Memory B cell (primary cell): ENCODE data around the gene CACTIN.
"Not testable (repeated sequence)": the region's sequence is repeated elsewhere in the genome, so short reads cannot be mapped to it uniquely, and the experiment has no call there.

Experiments
- ATAC-seq: fragments of 150-1000 bp; cut with Tn5 transposase; 2 replicates; pipeline ENCODE4 v1.10.0; 2021; ENCODE audit warnings: low read depth, mild to moderate bottlenecking, moderate library complexity
- DNase-seq, 2 donors: peaks; one replicate each; pipeline ENCODE4 v3.0.0; 2022; ENCODE audit warnings: low spot score in 2 of 2
- H3K27ac Mint-ChIP-seq: one replicate; pipeline ENCODE4 v1.8.0; 2022; ENCODE audit warnings: mild to moderate bottlenecking, moderate library complexity, mixed read lengths
- H3K27me3 Mint-ChIP-seq: one replicate; pipeline ENCODE4 v1.8.0; 2022; ENCODE audit warnings: mixed read lengths
- H3K36me3 Mint-ChIP-seq: one replicate; pipeline ENCODE4 v1.8.0; 2022; ENCODE audit warnings: mild to moderate bottlenecking, mixed read lengths
- H3K4me1 Mint-ChIP-seq: one replicate; pipeline ENCODE4 v1.8.0; 2022; ENCODE audit warnings: mixed read lengths
- H3K4me3 Mint-ChIP-seq: one replicate; pipeline ENCODE4 v1.8.0; 2022; ENCODE audit warnings: mild to moderate bottlenecking, moderate library complexity, mixed read lengths
- H3K9me3 Mint-ChIP-seq: one replicate; pipeline ENCODE4 v1.8.0; 2022; ENCODE audit warnings: mixed read lengths

CACTIN gene

GRCh38 chr19:3576696-3577443 lies 49.7 kb downstream of the CACTIN start:
- peak overlapping the region; percentile 70 for H3K4me3 Mint-ChIP-seq
- peaks cover 2% of the 10 kb centered on the region for H3K4me1 Mint-ChIP-seq
- no peak for DNase-seq
- ATAC-seq = no peak
- no peaks in the 10 kb centered on the region for H3K9me3 Mint-ChIP-seq
- peaks cover 8% of the 10 kb centered on the region for H3K36me3 Mint-ChIP-seq
- H3K27me3 Mint-ChIP-seq = no peaks in the 10 kb centered on the region
- no peak overlapping the region for H3K27ac Mint-ChIP-seq

DNA sequence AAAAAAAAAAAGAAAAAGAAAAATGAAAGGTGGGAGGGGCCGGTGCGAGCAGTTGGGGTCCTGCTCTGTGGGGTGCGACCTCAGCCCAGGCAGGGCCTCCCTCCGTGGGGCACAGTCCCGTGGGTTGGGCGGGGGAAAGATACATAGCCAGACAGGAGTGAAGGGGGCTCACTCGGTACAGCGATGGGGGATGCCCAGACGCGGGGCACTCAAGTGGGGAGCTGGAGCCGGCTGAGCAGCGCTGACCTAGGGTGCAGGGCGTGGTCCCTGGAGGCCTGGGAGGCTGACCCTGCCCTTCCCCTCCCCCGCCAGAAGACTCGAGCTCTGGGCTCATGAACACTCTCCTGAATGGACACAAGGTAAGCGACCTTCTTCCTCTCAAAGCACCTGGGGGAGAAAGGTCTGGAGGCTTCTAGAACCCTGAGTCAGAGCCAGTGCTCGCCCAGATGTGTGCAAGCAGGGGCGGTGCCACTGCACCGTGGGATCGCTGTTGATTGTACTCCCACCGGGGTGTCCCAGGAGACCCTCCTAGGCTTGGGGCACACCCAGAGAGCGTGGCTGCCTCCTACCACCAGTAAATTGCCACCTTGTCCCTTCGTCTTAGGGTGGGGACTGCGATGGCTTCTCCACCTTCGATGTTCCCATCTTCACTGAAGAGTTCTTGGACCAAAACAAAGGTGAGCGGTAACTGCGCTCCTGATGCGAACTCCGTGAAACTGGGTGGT lies 50.5 kb downstream of the CACTIN start:
- peak overlapping the region; percentile 70 for H3K4me3 Mint-ChIP-seq
- H3K27ac Mint-ChIP-seq = no peak overlapping the region
- no peak for DNase-seq
- no peaks in the 10 kb centered on the region for H3K27me3 Mint-ChIP-seq
- ATAC-seq = no peak
- peaks cover 8% of the 10 kb centered on the region for H3K36me3 Mint-ChIP-seq
- H3K4me1 Mint-ChIP-seq = peaks cover 4% of the 10 kb centered on the region
- H3K9me3 Mint-ChIP-seq = no peaks in the 10 kb centered on the region

GRCh38 chr19:3575260-3575741 lies 51.3 kb downstream of the CACTIN start:
- peaks cover 4% of the 10 kb centered on the region for H3K4me1 Mint-ChIP-seq
- H3K27ac Mint-ChIP-seq = peak overlapping the region; percentile 49
- no peaks in the 10 kb centered on the region for H3K9me3 Mint-ChIP-seq
- DNase-seq (no peak), ATAC-seq (no peak)
- no peaks in the 10 kb centered on the region for H3K27me3 Mint-ChIP-seq
- H3K36me3 Mint-ChIP-seq = peaks cover 8% of the 10 kb centered on the region
- peak overlapping the region; percentile 15 for H3K4me3 Mint-ChIP-seq

GRCh38 chr19:3573858-3574637 lies 52.5 kb downstream of the CACTIN start:
- Mint-ChIP-seq H3K27me3 (no peaks in the 10 kb centered on the region), H3K9me3 (no peaks in the 10 kb centered on the region), H3K36me3 (peaks cover 8% of the 10 kb centered on the region), H3K4me3 (peak overlapping the region; percentile 81), H3K4me1 (peaks cover 4% of the 10 kb centered on the region), H3K27ac (peak overlapping the region; percentile 8)
- DNase-seq = peak; percentile 58 to 77
- ATAC-seq = peak; percentile 14

- Mint-ChIP-seq H3K27ac (peak overlapping the region; percentile 8), H3K36me3 (peaks cover 8% of the 10 kb centered on the region), H3K27me3 (no peaks in the 10 kb centered on the region), H3K4me1 (peaks cover 4% of the 10 kb centered on the region), H3K4me3 (peak overlapping the region; percentile 81), H3K9me3 (no peaks in the 10 kb centered on the region)
- DNase-seq = peak in 1 of 2 donors; percentile 59
- ATAC-seq = no peak
These were observed 53.3 kb downstream of the CACTIN start for GRCh38 chr19:3573162-3573857.

GRCh38 chr19:3572855-3573161 lies 53.8 kb downstream of the CACTIN start, which contains the start of gene HMG20B:
Gene HMG20B (plus strand): TSS chr19:3572944. CDS start chr19:3573310, 366 bp downstream.
- peak within 1 kb of the TSS; percentile 81 for H3K4me3 Mint-ChIP-seq
- peaks cover 8% of the 10 kb centered on the region for H3K36me3 Mint-ChIP-seq
- DNase-seq (no peak), ATAC-seq (no peak)
- peak within 1 kb of the TSS; percentile 15 for H3K27ac Mint-ChIP-seq
- no peaks in the 10 kb centered on the region for H3K9me3 Mint-ChIP-seq
- H3K4me1 Mint-ChIP-seq = peaks cover 4% of the 10 kb centered on the region
- no peaks in the 10 kb centered on the region for H3K27me3 Mint-ChIP-seq

DNA sequence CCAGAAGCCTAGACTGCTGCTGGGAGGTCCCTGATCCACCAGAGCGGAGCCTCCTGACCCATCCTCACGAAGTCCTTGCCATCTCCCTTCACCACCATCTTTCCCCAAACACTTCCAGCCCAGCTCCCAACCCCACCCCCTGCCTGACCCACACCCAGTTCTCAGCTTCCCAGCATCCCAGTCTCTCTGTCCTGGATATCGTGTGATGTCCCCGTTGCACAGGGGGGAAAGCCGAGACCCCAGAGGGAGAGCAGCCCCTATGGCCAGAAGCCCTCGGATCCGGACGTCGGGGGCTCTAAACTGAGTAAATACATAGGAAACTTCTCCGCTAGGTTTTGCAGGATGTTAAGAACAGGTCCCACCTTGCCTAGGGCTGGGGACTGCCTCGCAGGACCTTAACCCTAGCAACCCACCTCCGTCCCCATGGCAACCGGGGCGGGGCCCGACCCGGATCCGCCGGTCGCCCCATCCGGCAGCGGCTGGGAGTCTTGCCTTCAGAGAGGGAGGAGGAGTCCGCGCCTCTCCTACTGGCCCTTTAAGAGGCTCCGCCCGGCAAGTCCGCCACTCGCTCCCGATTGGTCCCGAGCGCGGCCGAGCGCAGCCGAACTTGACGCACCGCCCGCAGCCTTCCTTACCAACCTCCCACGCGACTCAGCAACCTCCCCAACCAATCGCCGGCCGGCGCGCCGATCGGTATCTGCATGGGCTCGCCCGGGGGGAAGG lies 54.3 kb downstream of the CACTIN start:
- DNase-seq = peak; percentile 95 to 96
- ATAC-seq = peak; percentile 93
- Mint-ChIP-seq H3K9me3 (no peaks in the 10 kb centered on the region), H3K4me1 (peaks cover 4% of the 10 kb centered on the region), H3K4me3 (peak overlapping the region; percentile 51), H3K36me3 (peaks cover 8% of the 10 kb centered on the region), H3K27me3 (no peaks in the 10 kb centered on the region), H3K27ac (peak overlapping the region; percentile 15)

DNA sequence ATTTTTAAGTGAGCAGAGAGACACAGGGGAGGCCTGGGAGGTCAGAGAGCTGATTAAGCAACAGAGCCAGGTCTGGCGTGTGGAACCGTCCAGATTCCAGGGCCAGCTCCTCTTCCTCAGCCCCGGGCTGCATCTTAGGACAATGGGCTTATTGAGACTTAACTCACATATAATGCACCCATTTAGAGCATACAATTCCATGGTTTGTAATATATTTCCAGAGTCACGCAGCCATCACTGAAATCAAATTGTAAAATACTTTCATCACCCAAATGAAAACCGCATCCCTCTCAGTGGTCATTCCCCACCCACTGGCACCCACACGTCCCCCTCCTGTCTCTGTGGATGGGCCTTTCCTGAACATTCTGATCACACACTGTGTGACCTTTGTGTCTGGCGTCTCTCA lies 56.0 kb downstream of the CACTIN start:
- Mint-ChIP-seq H3K9me3 (no peaks in the 10 kb centered on the region), H3K4me1 (peaks cover 4% of the 10 kb centered on the region), H3K4me3 (no peak overlapping the region), H3K27ac (no peak overlapping the region), H3K27me3 (no peaks in the 10 kb centered on the region), H3K36me3 (peaks cover 6% of the 10 kb centered on the region)
- ATAC-seq (no peak), DNase-seq (no peak)

- not testable (repeated sequence) for H3K27ac Mint-ChIP-seq, DNase-seq, H3K4me3 Mint-ChIP-seq, H3K27me3 Mint-ChIP-seq, H3K36me3 Mint-ChIP-seq, ATAC-seq, H3K4me1 Mint-ChIP-seq, H3K9me3 Mint-ChIP-seq
These were observed 56.5 kb downstream of the CACTIN start for GRCh38 chr19:3570042-3570441.

- Mint-ChIP-seq H3K27me3 (no peaks in the 10 kb centered on the region), H3K36me3 (no peaks in the 10 kb centered on the region), H3K4me3 (no peak overlapping the region), H3K9me3 (no peaks in the 10 kb centered on the region), H3K27ac (no peak overlapping the region), H3K4me1 (peaks cover 3% of the 10 kb centered on the region)
- ATAC-seq (no peak), DNase-seq (no peak)
These were observed 61.5 kb downstream of the CACTIN start for GRCh38 chr19:3565139-3565538.

- no peak overlapping the region for H3K4me3 Mint-ChIP-seq
- H3K27ac Mint-ChIP-seq = no peak overlapping the region
- ATAC-seq (no peak), DNase-seq (no peak)
- H3K27me3 Mint-ChIP-seq = no peaks in the 10 kb centered on the region
- peaks cover 3% of the 10 kb centered on the region for H3K4me1 Mint-ChIP-seq
- no peaks in the 10 kb centered on the region for H3K9me3 Mint-ChIP-seq
- H3K36me3 Mint-ChIP-seq = no peaks in the 10 kb centered on the region
These were observed 62.7 kb downstream of the CACTIN start for GRCh38 chr19:3563709-3564524.
